ENCODE data around the gene WDHD1.
A peak's percentile ranks its signal among the peaks of the same experiment; 100 is the strongest.
"Not testable (repeated sequence)": the region's sequence is repeated elsewhere in the genome, so short reads cannot be mapped to it uniquely, and the experiment has no call there.

Gene WDHD1

GRCh38 chr14:55026793-55027561, at the start of gene WDHD1, which contains the start of gene SOCS4:
Gene WDHD1 (minus strand): TSS chr14:55027099. CDS start chr14:55026787, 312 bp downstream.
Gene SOCS4 (plus strand): TSS chr14:55027236. CDS start chr14:55043042, 15,806 bp downstream.
- DNase-seq: peak; percentile 86

- no peak for DNase-seq
These were observed 48.8 kb upstream of the WDHD1 start for GRCh38 chr14:55075628-55076175.

GRCh38 chr14:55074662-55075061, 47.8 kb upstream of the WDHD1 start:
- DNase-seq: no peak

- no peak for DNase-seq
These were observed 47.0 kb upstream of the WDHD1 start for GRCh38 chr14:55073856-55074255.

- DNase-seq: no peak
These were observed 45.2 kb upstream of the WDHD1 start for GRCh38 chr14:55071870-55072640.

- no peak for DNase-seq
These were observed 44.1 kb upstream of the WDHD1 start for GRCh38 chr14:55070981-55071411.

GRCh38 chr14:55066223-55066622, 39.3 kb upstream of the WDHD1 start:
- no peak for DNase-seq

- DNase-seq: no peak
These were observed 38.5 kb upstream of the WDHD1 start for GRCh38 chr14:55065411-55065810.

GRCh38 chr14:55064896-55065295, 38.0 kb upstream of the WDHD1 start:
- DNase-seq: not testable (repeated sequence)

GRCh38 chr14:55062517-55063351, 35.8 kb upstream of the WDHD1 start:
- peak; percentile 76 for DNase-seq

GRCh38 chr14:55059333-55059732, 32.4 kb upstream of the WDHD1 start:
- no peak for DNase-seq

- no peak for DNase-seq
These were observed 31.0 kb upstream of the WDHD1 start for GRCh38 chr14:55057919-55058318.

GRCh38 chr14:55054098-55054497, 27.2 kb upstream of the WDHD1 start:
- DNase-seq: no peak

- no peak for DNase-seq
These were observed 26.6 kb upstream of the WDHD1 start for GRCh38 chr14:55053500-55053899.

- DNase-seq: no peak
These were observed 26.1 kb upstream of the WDHD1 start for GRCh38 chr14:55053018-55053417.

GRCh38 chr14:55052269-55052930, 25.5 kb upstream of the WDHD1 start:
- no peak for DNase-seq

GRCh38 chr14:55051423-55052268, 24.7 kb upstream of the WDHD1 start, which contains the start of gene MAPK1IP1L:
Gene MAPK1IP1L (plus strand): TSS chr14:55051647. CDS start chr14:55061684, 10,037 bp downstream.
- DNase-seq: peak; percentile 84

- DNase-seq: no peak
These were observed 24.2 kb upstream of the WDHD1 start for GRCh38 chr14:55051165-55051422.

- no peak for DNase-seq
These were observed 22.1 kb upstream of the WDHD1 start for GRCh38 chr14:55048900-55049436.

GRCh38 chr14:55047301-55048053, 20.6 kb upstream of the WDHD1 start:
- no peak for DNase-seq
